Tongue (tissue), 2 donors: ENCODE data around the gene STK32B. TPM values are rescaled to one million over a fixed set of nuclear protein-coding genes. Genes with fewer than 3 reads are reported as not detected.
A peak's percentile ranks its signal among the peaks of the same experiment; 100 is the strongest.

Experiments used
- DNase-seq: peaks from one replicate; pipeline ENCODE4 v3.0.0-alpha.2; 2015
- total RNA-seq: library from RNA; depleted of rRNA; stranded (reverse); fragments of >200 nt; gene quantifications from one replicate; pipeline ENCODE4 v1.2.3, GENCODE V29; 2014

The STK32B gene
- total RNA-seq, 1 donor from 2014 or later: 3.5 TPM

DNA sequence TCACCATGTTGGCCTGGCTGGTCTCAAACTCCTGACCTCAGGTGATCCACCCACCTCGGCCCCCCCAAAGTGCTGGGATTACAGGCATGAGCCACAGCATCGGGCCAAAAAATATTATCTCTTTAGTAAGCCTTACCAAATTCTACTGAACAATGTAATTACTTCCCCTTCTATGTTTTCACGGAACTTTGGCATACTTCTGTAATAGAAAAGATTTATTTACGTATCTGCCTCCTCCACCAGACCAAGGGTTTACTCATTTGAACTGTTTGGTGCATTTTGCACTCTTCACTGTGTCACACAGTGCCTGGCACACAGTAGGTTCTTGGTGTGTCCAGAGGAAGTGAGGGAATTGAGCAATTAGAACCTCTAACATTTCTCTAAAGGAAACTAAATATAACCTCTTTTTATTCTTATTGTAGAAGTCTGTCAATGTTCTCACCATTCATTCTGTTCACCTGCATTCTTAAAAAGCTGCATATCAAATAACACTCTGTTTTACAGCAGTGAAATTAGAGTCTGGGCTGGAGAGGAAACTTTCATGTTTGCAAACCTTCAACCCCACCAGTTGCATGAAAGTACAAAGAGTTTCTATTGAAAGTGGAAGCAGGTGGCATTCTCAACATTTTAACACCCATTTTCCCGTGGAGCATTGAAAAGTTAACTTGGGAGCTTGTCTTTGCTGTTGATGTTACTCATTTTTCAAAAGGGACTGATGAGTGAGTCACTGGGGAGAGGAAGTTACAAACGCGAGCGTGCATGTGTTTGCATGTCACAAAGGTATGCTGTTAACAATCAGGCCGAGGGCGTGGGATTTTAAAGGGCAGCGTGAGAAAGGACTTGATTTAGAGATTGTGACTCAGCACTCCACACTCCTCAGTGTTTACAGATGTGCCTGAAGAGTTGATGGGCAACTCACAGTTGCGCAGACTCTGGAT is 314.1 kb downstream of the STK32B start:
- DNase-seq: no peak

GRCh38 chr4:5366009-5366386 is 314.7 kb downstream of the STK32B start:
- no peak for DNase-seq

- no peak for DNase-seq
Measured at GRCh38 chr4:5366421-5366820, 315.1 kb downstream of the STK32B start.

GRCh38 chr4:5368426-5368825 is 317.1 kb downstream of the STK32B start:
- DNase-seq: no peak

GRCh38 chr4:5370286-5370685 is 319.0 kb downstream of the STK32B start:
- no peak for DNase-seq

DNA sequence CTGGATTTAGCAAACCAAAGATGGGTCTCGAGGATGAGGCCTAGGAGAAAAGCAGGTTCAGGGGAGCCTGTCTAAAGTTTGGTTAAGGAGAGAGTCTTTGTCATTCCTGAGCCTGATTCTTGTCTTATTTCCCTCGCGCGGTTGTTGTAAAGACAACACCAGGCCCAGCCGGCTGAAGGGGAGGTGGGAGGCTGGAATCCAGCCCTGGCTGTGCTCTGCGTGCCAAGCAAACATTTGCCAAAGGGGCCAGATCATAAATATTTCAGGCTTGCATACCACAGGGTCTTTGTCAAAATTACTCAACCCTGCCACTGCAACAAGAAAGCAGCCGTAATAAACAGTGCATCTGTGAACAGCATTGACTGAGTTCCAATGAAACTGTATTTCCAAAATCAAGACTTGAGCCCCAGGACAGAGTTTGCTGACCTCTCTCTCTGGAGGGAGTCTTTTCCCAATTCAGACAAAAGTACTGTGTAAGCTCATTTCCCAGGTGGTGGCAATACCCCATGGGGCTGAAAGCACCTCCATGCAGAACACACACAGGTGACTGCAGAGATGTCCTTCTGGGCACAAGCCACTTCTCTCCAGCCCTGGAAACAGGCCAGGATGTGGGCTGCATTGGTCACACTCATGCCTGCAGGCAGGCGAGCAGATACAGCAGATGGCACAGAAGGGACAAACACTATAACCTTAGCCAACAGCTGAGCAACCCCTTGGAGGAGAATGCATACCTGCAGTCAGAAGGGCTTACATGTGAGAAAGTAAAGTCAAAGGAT is 320.3 kb downstream of the STK32B start:
- DNase-seq: no peak

- no peak for DNase-seq
Measured at GRCh38 chr4:5372198-5372597, 320.9 kb downstream of the STK32B start.

- DNase-seq: no peak
Measured at GRCh38 chr4:5373327-5373726, 322.0 kb downstream of the STK32B start.

DNA sequence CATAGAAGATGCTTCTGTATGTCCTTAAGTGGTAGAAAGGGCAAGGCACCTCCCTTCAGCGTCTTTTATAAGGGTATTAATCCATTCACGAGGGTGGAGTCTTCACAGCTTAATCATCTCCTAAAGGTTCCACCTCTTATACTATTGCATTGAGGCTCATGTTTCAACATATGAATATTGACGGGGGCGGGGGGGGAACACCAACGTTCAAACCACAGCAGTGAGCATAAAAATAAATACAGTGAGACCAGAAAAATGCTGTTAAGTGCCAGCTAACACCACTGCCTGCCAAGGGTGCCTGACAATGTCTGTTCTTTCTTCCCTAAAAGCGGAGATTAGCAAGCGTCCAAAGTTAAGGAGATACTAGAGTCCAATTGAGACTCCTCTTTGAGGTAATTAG is 323.3 kb downstream of the STK32B start:
- DNase-seq: no peak

DNA sequence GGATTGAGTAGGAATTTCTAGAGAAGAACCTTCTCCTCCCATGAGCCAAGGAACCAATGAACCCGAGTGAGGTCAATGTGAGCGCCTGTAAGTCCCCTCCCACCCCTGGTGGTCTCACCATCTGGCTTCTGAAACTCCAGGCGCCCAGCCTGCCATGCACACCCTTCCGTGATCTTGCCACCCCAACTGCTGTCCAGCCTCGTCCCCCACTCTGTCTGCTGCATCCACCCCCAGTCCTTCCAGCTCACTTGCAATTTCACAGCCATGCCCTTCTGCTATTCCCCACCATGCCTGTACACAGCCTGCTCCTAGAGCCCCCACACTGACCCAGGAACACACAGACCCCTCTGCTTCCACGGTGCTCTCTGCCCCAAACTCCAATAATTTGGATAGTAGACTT is 323.7 kb downstream of the STK32B start:
- no peak for DNase-seq

GRCh38 chr4:5376015-5376414 is 324.7 kb downstream of the STK32B start:
- DNase-seq: no peak

DNA sequence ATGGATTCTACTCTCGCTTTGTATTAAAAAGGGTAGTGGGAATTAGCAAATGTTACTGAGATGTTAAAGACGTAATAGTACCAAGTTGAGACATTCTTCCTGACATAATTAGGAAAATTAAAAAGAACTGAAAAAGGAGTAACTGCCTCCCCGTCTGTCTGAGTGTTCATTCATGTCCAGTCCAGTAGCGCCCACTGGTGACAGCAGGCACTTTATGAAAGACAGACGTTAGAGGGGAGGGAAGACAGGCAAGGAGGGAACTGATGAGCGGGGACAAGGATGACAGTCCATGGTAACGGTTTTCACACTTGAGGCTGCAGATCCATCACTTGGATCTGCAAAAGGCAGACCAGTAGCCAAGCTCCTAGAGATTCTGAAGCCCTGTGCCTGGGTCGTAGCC is 326.7 kb downstream of the STK32B start:
- peak; percentile 20 for DNase-seq

GRCh38 chr4:5379895-5380294 is 328.6 kb downstream of the STK32B start:
- DNase-seq: no peak

GRCh38 chr4:5381961-5382441 is 330.7 kb downstream of the STK32B start:
- DNase-seq: no peak

DNA sequence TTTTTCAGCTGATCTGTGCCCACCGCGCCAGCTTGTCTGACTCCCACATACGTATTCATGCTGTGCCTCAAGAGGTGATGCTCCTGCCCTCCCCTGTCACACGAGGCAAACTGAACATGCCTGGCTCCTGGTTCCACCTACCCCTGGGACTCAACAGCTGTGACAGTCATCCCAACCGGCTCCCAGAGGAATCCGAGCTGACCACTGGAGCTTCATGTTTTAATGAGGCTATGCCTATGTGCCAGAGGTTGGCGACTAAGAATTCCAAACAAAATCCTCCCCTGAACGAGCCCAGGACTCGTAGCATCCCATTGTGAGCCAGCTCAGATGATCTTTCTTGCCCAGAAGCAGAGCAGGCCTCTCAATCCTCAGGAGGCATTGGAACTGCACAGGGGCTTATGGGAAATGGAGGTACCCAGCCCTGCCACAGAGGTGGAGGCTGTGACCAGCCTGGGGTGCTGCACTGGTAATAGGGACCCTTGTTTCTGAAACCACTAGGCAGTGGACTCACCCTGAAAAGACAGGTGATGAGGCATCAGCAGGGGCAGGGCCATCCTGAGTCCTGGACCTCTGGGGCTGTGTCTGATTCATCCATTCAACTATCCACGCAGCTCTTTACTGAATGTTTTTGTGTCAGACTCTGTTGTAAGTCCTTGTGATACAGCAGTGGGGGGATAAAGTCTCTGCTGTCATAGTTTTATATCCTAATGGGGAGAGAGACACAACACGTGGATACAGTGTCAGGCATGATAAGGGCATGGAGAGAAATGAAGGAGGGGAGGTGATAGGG is 332.1 kb downstream of the STK32B start:
- DNase-seq: no peak

GRCh38 chr4:5385741-5386311 is 334.5 kb downstream of the STK32B start:
- no peak for DNase-seq

- no peak for DNase-seq
Measured at GRCh38 chr4:5386921-5387320, 335.6 kb downstream of the STK32B start.

GRCh38 chr4:5387457-5387856 is 336.2 kb downstream of the STK32B start:
- no peak for DNase-seq

- no peak for DNase-seq
Measured at GRCh38 chr4:5389756-5390310, 338.6 kb downstream of the STK32B start.

DNA sequence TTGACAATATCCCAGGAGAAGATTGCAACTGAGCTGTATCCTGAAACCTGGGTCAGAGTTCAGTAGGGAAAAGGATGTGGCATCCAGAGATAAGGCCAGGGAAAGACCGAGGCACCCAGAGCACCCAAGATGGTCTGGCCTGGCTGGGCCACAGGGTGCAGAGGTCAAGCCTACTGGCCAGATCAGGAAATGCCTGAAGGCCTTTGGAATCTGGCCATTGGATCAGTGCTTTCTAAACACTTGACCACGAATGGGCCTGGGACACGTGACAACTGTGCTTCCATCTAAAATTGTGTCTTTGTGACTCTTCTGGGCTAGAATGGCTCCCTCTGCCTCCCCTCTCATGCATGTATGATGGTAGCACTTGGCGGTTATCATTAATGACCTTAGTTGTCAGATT is 340.2 kb downstream of the STK32B start:
- no peak for DNase-seq

DNA sequence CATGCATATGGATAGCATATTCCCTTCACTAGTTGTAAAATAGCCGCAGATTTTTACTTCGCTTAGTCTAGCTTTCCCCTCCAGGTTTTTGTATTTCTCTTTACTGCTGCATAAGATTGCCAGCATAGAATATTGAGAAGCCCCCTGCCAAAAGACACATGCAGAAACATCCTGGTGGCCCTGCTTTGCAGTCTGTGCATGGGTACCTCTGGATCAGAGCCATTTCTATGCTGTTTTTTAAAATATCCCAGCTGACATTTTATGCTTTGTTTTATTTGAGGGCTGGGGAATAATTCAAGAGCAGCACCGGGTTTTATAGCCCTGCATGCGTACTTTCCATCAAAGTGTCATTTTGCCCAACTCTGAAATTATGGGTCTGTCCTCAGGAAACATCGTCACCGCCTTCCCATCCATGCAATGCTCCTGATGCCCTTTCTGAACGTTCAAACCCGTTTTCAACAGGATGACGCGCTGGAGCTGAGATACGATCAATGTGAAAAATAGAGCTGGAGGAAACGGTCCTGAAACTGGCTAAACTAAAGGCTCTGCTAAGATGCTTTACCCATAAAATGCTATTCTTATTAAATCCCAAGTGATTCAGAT is 342.7 kb downstream of the STK32B start:
- no peak for DNase-seq
